Liver (tissue), 9 donors: ENCODE results near the gene TOMM70. TPM values are rescaled to one million over a fixed set of nuclear protein-coding genes. Genes with fewer than 3 reads are reported as not detected.

Source experiments
- DNase-seq: peaks from one replicate; pipeline ENCODE4 v3.0.0-alpha.2; 2017; ENCODE audit warnings: low spot score
- H3K27ac ChIP-seq, 2 donors: one replicate each; pipeline ENCODE4 v1.7.0; 2013; ENCODE audit warnings: inconsistent platforms in 2 of 2, low read length in 2 of 2, control low read depth in 1 of 2, low read depth in 1 of 2, mild to moderate bottlenecking in 1 of 2
- H3K27me3 ChIP-seq, 4 donors: one replicate each; pipeline versions ENCODE4 v1.6.1 to v1.7.0; 2013; ENCODE audit warnings: low read length in 3 of 4, inconsistent platforms in 1 of 4, mild to moderate bottlenecking in 1 of 4, moderate library complexity in 1 of 4; ENCODE audit not compliant: control insufficient read depth in 4 of 4, insufficient read depth in 4 of 4
- H3K36me3 ChIP-seq, 4 donors: one replicate each; pipeline versions ENCODE4 v1.6.1 to v1.7.0; 2013; ENCODE audit warnings: low read length in 3 of 4, mild to moderate bottlenecking in 3 of 4, low read depth in 1 of 4, moderate library complexity in 1 of 4; ENCODE audit not compliant: control insufficient read depth in 4 of 4, insufficient read depth in 3 of 4
- H3K4me1 ChIP-seq, 4 donors: one replicate each; pipeline versions ENCODE4 v1.6.1 to v1.7.0; 2013; ENCODE audit warnings: low read length in 3 of 4, mild to moderate bottlenecking in 3 of 4, moderate library complexity in 1 of 4; ENCODE audit not compliant: control insufficient read depth in 4 of 4, insufficient read depth in 4 of 4
- H3K4me3 ChIP-seq, 3 donors: one replicate each; pipeline versions ENCODE4 v1.6.1 to v1.7.0; 2013; ENCODE audit warnings: low read length in 3 of 3, control low read depth in 1 of 3, low read depth in 1 of 3, mild to moderate bottlenecking in 1 of 3
- H3K9ac ChIP-seq, 2 donors: one replicate each; pipeline ENCODE4 v1.7.0; 2013; ENCODE audit warnings: low read length in 2 of 2, mild to moderate bottlenecking in 2 of 2, moderate library complexity in 2 of 2, control low read depth in 1 of 2, low read depth in 1 of 2
- H3K9me3 ChIP-seq, 4 donors: one replicate each; pipeline versions ENCODE4 v1.6.1 to v1.7.0; 2013; ENCODE audit warnings: low read length in 3 of 4; ENCODE audit not compliant: control insufficient read depth in 4 of 4
- EGR1 ChIP-seq, 2 donors: IDR thresholded peaks; 2 replicates each; pipeline ENCODE4 v1.6.1; 2016 to 2018; ENCODE audit warnings: antibody characterized with exemption in 2 of 2, low read depth in 2 of 2
- FOXA1 ChIP-seq: IDR thresholded peaks from 2 replicates; pipeline ENCODE4 v1.6.1; 2016; ENCODE audit warnings: antibody characterized with exemption
- FOXA2 ChIP-seq: IDR thresholded peaks from 2 replicates; pipeline ENCODE4 v1.6.1; 2016; ENCODE audit warnings: antibody characterized with exemption
- GABPA ChIP-seq, 2 donors: IDR thresholded peaks in 1 of 2; conservative IDR thresholded peaks in 1 of 2; 2 replicates each; pipeline ENCODE4 v1.6.1; 2016; ENCODE audit warnings: antibody characterized with exemption in 2 of 2, mild to moderate bottlenecking in 1 of 2, moderate library complexity in 1 of 2
- HNF4A ChIP-seq, 2 donors: conservative IDR thresholded peaks; 2 replicates each; pipeline ENCODE4 v1.6.1; 2016; ENCODE audit warnings: antibody characterized with exemption in 2 of 2, mild to moderate bottlenecking in 2 of 2
- HNF4G ChIP-seq: IDR thresholded peaks from 2 replicates; pipeline ENCODE4 v1.6.1; 2016; ENCODE audit warnings: antibody characterized with exemption
- JUND ChIP-seq, 2 donors: IDR thresholded peaks; 2 replicates each; pipeline ENCODE4 v1.6.1; 2016; ENCODE audit warnings: antibody characterized with exemption in 2 of 2
- MAX ChIP-seq: IDR thresholded peaks from 2 replicates; pipeline ENCODE4 v1.6.1; 2016; ENCODE audit warnings: antibody characterized with exemption
- NR2F2 ChIP-seq: IDR thresholded peaks from 2 replicates; pipeline ENCODE4 v1.6.1; 2016; ENCODE audit warnings: antibody characterized with exemption
- RAD21 ChIP-seq, 2 donors: IDR thresholded peaks; 2 replicates each; pipeline ENCODE4 v1.6.1; 2016; ENCODE audit warnings: antibody characterized with exemption in 2 of 2, mild to moderate bottlenecking in 2 of 2
- RXRA ChIP-seq, 2 donors: IDR thresholded peaks; 2 replicates each; pipeline ENCODE4 v1.6.1; 2017 to 2018; ENCODE audit warnings: antibody characterized with exemption in 2 of 2, mild to moderate bottlenecking in 1 of 2
- SP1 ChIP-seq: IDR thresholded peaks from 2 replicates; pipeline ENCODE4 v1.6.1; 2018; ENCODE audit warnings: antibody characterized with exemption, mild to moderate bottlenecking
- TAF1 ChIP-seq: conservative IDR thresholded peaks from 2 replicates; pipeline ENCODE4 v1.6.1; 2016; ENCODE audit warnings: antibody characterized with exemption, mild to moderate bottlenecking
- YY1 ChIP-seq: IDR thresholded peaks from 2 replicates; pipeline ENCODE4 v1.6.1; 2016; ENCODE audit warnings: antibody characterized with exemption, mild to moderate bottlenecking
- WGBS: extraction: QIAGEN DNeasy Blood & Tissue Kit; methylation state at CpG from one replicate; pipeline ENCODE4 v1.1.7; 2013; 5-methylcytosine and 5-hydroxymethylcytosine counted together
- polyA plus RNA-seq, 2 donors: library from polyadenylated mRNA; stranded (reverse) in 1 of 2; unstranded in 1 of 2; fragments of 200-250 nt in 1 of 2; fragments of >200 nt in 1 of 2; fragmentation: Nextera tagmentation in 1 of 2; extraction: Ambion mirVana in 1 of 2; gene quantifications; one replicate each; pipeline versions ENCODE4 v1.2.1 to v1.2.3, GENCODE V29; 2013 to 2015
- total RNA-seq, 2 donors: library from RNA; depleted of rRNA; stranded (reverse); fragments of >200 nt; gene quantifications; one replicate each; pipeline ENCODE4 v1.2.3, GENCODE V29; 2014
- TF ChIP-seq, protein P1 (sequence below): fragments of 150-350 bp; IDR thresholded peaks from 2 replicates; pipeline ENCODE4 v1.5.1; 2017; ENCODE audit warnings: improper control_type of control experiment, low read depth, low read length; ENCODE audit not compliant: missing input control
- TF ChIP-seq, protein P2 (sequence below): IDR thresholded peaks from 2 replicates; pipeline ENCODE4 v1.6.1; 2016; ENCODE audit warnings: antibody characterized with exemption
- TF ChIP-seq, protein P3 (sequence below): IDR thresholded peaks from 2 replicates; pipeline ENCODE4 v1.6.1; 2016; ENCODE audit warnings: antibody characterized with exemption
- donor health status: healthy.
- donor health status: healthy.
- donor health status: healthy.
- donor health status: healthy.
- donor health status: healthy.

The TOMM70 gene
- total and polyA plus RNA-seq, 4 donors = 16.7 to 55.8 (median 32.6) TPM

- peaks cover 1 to 18% (median 10%) of the 10 kb centered on the region in 4 donors for H3K4me1 ChIP-seq
- 97% methylated on average over 2 of the region's 2 CpGs for WGBS
- no peaks in the 10 kb centered on the region for H3K27me3 ChIP-seq
- no peak overlapping the region for H3K4me3 ChIP-seq
- no peaks in the 10 kb centered on the region for H3K9me3 ChIP-seq
- no peak overlapping the region for H3K27ac ChIP-seq
- no peak overlapping the region for H3K9ac ChIP-seq
- no peak for DNase-seq
- TF ChIP-seq RAD21 (IDR thresholded peaks at IDR 0.05) = no peak
- TF ChIP-seq GABPA (IDR thresholded peaks at IDR 0.05 in 1 of 2, conservative IDR thresholded peaks at IDR 0.05 in 1 of 2) = no peak
- TF ChIP-seq TAF1 = no peak
- TF ChIP-seq, protein P1, sequence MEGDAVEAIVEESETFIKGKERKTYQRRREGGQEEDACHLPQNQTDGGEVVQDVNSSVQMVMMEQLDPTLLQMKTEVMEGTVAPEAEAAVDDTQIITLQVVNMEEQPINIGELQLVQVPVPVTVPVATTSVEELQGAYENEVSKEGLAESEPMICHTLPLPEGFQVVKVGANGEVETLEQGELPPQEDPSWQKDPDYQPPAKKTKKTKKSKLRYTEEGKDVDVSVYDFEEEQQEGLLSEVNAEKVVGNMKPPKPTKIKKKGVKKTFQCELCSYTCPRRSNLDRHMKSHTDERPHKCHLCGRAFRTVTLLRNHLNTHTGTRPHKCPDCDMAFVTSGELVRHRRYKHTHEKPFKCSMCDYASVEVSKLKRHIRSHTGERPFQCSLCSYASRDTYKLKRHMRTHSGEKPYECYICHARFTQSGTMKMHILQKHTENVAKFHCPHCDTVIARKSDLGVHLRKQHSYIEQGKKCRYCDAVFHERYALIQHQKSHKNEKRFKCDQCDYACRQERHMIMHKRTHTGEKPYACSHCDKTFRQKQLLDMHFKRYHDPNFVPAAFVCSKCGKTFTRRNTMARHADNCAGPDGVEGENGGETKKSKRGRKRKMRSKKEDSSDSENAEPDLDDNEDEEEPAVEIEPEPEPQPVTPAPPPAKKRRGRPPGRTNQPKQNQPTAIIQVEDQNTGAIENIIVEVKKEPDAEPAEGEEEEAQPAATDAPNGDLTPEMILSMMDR = no peak
- no peak for TF ChIP-seq JUND (IDR thresholded peaks at IDR 0.05)
- no peak for TF ChIP-seq RXRA (IDR thresholded peaks at IDR 0.05)
- TF ChIP-seq EGR1 (IDR thresholded peaks at IDR 0.05; ENCODE audit: low read depth in 2 of 2) = no peak
- no peak for TF ChIP-seq YY1
- TF ChIP-seq, protein P2, sequence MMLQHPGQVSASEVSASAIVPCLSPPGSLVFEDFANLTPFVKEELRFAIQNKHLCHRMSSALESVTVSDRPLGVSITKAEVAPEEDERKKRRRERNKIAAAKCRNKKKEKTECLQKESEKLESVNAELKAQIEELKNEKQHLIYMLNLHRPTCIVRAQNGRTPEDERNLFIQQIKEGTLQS = no peak
- TF ChIP-seq FOXA1 = no peak
- no peaks in the 10 kb centered on the region for H3K36me3 ChIP-seq
Observed at GRCh38 chr3:100420885-100421284, 20.0 kb upstream of the TOMM70 start.

- Histone ChIP-seq H3K4me3 (no peak overlapping the region), H3K4me1 (peaks cover 0 to 3% (median 0%) of the 10 kb centered on the region in 4 donors), H3K27me3 (no peaks in the 10 kb centered on the region), H3K36me3 (no peaks in the 10 kb centered on the region), H3K9me3 (no peaks in the 10 kb centered on the region), H3K9ac (no peak overlapping the region), H3K27ac (no peak overlapping the region)
- no peak for DNase-seq
- 93% methylated on average over 1 of the region's 1 CpG for WGBS
- TF ChIP-seq GABPA (IDR thresholded peaks at IDR 0.05 in 1 of 2, conservative IDR thresholded peaks at IDR 0.05 in 1 of 2) (no peak), RAD21 (IDR thresholded peaks at IDR 0.05) (no peak), TAF1 (no peak), NR2F2 (no peak), RXRA (IDR thresholded peaks at IDR 0.05) (no peak), JUND (IDR thresholded peaks at IDR 0.05) (no peak), HNF4G (no peak), MAX (no peak), FOXA2 (no peak), EGR1 (IDR thresholded peaks at IDR 0.05; ENCODE audit: low read depth in 2 of 2) (no peak), SP1 (no peak), HNF4A (conservative IDR thresholded peaks at IDR 0.05) (no peak)
- TF ChIP-seq, protein P1 = no peak
- TF ChIP-seq, protein P2 = no peak
- TF ChIP-seq, protein P3, sequence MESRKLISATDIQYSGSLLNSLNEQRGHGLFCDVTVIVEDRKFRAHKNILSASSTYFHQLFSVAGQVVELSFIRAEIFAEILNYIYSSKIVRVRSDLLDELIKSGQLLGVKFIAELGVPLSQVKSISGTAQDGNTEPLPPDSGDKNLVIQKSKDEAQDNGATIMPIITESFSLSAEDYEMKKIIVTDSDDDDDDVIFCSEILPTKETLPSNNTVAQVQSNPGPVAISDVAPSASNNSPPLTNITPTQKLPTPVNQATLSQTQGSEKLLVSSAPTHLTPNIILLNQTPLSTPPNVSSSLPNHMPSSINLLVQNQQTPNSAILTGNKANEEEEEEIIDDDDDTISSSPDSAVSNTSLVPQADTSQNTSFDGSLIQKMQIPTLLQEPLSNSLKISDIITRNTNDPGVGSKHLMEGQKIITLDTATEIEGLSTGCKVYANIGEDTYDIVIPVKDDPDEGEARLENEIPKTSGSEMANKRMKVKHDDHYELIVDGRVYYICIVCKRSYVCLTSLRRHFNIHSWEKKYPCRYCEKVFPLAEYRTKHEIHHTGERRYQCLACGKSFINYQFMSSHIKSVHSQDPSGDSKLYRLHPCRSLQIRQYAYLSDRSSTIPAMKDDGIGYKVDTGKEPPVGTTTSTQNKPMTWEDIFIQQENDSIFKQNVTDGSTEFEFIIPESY = no peak
Observed at GRCh38 chr3:100419406-100419805, 18.5 kb upstream of the TOMM70 start.
